ENCODE measurements around the gene INPP5D.
"Not testable (repeated sequence)": the region's sequence is repeated elsewhere in the genome, so short reads cannot be mapped to it uniquely, and the experiment has no call there.

INPP5D gene

DNA sequence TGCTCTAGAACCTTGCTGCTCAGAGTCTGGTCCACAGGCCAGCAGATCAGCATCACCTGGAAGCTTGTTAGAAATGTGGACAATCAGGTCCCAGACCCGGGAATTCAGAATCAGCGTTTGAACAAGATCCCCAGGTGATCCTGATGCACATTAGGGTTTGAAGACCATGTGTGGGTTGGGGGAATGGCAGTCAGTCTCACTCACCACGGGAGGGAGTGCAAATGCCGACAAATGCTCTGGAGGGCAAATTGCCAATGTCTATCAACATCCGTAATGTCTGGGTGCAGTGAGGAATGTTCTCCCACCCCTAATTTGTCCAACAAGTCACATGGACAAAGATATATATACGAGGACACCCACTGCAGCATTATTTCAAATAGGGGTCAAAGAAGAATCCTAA, 34.5 kb downstream of the INPP5D start:
- DNase-seq, result no peak

DNA sequence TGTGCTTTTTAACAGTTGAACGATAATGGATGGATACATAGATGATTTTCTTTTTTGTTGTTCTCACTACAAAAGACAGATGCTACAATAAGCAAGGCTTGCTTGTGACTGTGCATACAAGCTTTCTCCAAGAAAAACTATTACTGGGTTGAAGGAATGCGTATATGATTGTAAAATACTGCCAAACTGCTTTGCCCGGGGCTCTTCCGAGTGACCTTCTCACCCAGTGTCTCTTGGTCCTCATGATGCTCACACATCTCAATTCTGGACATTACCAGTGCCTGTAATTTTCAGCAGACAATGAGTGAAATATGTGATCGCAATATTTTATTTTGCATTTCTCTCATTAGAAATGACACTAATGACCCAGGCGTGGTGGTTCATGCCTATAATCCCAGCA, 35.9 kb downstream of the INPP5D start:
- DNase-seq, result no peak

DNA sequence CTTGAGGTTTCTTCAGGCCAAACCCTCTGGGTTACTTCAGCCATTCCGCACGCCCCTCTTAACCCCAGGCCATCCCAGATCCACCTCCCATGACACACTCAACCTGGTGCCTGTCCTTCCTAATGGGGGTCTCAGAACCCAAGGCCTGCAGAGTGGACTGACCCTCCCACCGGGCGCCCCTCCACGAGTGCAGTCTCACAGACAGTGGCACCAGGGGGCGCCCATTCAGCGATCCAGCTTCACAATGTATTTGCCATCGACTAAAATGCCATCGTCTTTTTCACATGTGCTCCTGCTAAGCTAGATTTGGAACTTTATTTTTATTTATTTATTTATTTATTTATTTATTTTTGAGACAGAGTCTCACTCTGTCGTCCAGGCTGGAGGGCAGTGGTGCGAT, 38.5 kb downstream of the INPP5D start:
- DNase-seq, result peak; percentile 30

DNA sequence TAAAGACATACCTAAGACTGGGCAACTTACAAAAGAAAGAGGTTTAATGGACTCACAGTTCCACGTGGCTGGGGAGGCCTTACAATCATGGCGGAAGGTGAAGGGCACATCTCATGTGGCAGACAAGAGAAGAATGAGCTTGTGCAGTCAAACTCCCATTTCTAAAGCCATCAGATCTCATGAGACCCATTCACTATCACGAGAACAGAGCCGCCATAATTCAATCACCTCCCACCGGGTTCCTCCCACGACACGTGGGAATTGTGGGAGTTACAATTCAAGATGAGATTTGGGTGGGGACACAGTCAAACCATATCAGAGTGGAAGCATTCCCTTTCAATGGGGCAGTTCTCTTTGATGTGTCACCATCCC, 39.7 kb downstream of the INPP5D start:
- DNase-seq, result not testable (repeated sequence)

DNA sequence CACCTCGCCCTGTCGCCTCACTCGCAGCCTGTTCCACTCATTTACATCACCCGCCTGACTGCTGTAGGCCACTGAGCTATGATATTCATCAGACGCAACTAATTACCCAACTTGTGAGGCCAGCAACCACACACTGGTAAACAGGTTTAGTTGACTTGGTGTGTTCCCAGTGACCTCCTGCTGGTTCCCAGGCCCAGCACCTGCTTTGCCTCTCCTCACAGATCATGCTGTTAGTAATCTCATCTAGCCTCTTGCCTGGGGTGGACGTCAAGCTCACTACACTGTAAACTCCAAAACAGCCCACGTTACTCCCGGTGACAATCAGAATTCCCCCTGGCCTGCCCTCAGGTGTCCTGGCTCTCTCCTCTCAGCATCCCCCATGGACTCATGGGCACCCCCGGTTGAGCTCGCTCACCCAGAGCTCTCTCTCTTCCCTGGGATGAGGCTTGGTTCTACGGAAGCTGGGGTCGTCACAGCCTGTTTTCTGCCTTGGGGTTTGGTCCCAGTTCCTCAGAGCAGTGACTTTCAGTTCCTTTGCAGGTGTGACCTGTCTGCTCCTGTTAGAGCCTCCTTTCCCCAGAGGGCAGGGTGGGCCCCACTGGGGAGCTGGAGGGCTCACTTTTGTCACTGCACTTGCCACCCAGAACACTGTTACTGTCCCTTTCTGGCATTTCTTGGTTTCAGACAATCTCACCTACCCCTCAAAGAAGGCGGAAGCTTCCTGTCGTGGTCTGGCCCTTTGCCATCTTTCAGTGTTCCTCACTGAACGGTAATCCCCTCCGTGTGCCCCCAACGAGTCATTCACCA, 40.3 kb downstream of the INPP5D start:
- no peak for DNase-seq

DNA sequence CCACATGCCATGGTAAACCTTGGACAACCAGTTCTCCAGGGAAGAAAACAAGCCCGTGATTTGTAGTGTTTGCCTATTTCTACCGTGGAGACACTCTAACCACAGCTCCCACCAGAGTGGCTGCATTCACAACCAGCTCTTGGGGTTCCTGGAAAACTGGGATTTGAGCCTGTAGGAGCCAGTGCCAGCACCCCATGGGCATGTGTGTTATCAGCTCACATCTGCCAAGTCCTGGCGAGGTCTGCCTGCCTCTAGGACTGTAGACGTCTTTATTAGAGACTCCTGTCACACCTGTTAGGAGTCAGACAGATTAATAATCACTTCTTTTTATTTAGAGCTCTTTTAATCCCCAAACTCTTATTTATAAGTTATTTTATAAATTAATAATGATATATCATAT, 41.0 kb downstream of the INPP5D start:
- DNase-seq, result no peak

DNA sequence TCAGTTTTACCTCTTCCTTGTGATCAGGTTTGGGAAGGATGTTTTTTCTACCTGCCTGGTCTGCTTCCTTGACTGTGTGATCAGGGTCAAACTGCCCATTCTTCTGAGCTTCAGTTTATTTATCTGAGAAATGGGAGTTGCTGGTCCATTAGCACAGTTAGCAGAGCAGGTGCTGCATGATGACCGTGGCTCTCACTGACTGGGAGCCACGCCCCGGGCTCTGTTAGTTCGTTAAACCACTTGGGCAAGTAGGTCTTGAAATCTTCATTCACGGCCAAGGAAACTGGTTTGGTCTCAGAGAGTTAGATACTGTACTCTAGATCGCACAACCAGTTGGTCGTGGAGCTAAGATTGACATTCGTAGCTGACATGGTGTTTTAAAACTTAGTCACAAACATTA, 41.7 kb downstream of the INPP5D start:
- DNase-seq, result no peak

DNA sequence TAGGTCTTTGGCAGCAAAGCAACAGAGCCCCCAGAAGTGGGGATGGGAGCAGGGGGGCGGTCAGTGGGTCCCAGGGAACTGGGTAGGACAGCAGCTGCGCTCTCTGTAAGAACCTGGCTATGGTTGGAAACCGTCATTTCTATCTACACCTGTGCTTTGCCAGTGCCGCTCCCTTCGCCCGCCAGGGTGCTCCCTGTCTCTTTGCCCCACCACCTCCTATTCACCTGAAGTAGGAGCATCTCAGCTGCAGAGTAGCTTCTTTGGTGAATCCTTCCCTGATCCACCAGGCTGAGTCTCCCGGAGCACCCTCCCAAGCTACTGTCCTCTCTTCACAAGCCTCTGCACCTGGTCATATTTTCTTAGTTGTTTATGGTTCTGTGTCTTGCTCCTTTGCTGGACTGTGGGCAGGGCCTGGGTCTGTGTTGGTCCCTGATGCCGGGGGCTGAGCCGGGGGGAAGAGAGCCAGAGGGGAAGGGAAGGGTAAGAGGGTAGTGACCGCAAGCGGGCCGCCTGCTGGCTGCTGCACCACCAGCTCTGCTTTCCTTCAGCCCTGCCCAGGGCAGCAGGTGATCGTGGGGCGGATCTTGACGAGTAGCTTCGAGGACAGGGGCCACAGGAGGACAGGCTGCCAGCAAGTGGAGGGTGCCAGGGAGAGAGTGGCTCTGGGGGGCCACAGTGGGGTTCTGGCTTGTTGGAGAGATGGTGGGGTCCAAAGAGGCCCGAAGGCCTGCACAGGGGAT, 45.2 kb downstream of the INPP5D start:
- DNase-seq, result no peak

DNA sequence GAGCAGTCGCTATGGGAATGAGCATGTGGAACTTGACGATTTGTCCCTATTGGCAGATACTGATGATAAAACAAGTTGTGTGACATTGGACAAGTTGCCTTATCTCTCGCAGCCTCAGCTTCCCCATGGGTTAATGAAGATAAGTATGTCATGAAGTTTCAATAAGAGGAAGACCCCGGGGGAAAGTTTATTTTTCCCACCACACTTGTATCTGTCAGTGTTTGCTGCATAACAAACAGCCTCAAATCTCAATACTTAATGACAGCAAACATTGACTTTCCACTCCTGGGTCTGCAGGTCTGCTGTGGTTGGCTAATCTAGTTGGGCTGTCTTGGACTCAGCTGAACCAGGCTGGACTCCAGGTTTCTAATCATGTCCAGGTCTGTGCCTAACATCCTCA, 45.8 kb downstream of the INPP5D start:
- DNase-seq, result no peak

DNA sequence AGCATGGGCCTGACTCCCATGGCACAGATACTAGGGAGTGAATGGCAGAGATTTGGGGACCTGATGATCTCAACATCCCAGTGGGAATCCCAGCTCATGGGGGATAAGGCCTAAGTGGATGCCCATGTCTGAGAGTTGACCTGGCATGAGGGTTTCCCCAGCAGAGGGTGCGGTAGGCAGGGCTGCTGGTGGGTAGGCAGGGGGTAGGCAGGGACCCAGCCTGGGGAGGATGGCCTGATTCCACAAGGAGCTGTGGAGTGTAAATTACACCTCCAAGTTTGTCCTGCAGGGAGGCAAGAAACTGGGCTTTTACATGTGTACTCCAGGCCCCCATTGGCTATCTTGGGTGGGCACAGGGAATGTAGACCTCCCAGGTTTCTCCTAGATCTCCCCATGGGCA, 46.9 kb downstream of the INPP5D start:
- no peak for DNase-seq

DNA sequence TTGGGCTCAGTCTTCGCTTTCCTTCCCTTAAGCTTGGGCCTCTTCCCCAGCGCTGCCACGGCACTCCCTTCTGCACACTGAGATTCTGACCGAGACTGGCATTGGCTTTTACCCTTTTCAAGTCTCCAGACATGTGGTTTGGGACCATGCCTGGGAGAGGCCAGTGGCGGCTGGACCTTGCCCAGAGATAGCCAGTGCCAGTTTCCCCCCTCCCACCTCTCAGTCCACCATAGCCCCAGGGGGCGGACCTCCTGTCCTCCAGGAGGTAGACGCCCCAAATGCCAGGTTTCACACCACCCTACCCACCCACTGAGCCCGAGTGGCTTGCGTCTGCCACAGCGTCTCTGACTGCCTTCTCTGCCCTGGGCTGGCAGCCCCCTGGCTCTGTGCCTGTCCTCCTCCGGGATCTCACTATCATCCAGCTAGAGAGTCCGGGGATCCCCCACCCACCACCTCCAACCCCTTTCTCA, 47.7 kb downstream of the INPP5D start:
- DNase-seq, result no peak

DNA sequence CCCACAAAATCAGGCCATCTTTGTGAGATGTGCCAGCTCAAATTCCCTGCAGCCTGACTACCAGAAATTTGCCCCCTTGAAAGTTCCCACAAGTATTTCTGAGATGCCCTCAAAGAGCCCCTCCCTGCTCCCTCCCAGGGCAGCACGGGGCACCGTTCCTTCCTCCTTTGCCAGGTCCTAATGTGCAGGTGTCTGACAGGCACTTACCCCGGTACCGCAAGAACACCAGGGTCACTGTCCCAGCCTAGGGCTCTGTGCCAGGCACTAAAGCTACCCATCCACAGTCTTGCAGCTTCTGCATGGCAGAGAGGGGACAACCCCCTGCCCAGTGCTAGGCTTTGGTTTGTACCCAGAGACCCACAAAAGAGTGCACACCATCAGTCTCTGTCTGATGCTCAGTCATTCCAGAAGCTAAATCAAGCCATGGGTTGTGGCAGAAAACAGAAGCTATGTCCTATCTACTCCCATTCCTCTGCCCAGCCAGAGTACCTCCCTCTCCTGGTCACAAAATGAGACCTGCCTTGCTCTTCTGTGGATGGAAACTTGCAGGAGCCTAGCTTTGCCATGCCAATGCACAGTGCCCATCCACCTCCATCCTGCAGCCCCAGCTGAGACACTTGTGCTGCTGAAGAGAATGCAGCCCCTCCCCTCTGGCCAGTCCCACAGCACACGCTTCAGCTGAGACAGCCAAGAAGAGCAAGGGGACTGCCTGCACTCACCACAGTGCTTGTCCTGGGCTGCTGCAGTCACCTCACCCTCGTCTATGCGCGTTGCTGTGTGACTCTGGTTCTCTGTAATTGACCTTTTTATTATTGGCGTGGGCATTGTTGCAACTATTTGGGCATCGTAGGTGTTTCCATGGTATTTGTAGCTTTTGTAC, 48.7 kb downstream of the INPP5D start:
- DNase-seq, result no peak

DNA sequence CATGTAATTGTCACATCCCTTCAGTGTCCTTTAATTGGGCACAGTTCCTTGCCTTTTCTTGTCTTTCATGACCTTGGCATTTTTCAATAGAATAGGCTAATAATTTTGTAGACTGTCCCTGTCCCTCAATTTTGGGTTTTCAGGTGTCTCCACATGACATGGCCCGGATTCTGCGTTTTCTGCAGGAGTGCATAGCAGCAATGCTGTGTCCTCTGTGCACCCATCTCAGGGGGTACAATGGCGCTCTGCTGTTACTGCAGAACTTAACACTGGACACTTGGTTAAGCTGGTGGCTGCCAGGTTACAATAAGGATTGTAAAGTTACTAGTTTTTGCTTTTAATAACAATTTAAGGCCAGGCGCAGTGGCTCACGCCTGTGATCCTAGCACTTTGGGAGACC, 51.3 kb downstream of the INPP5D start:
- no peak for DNase-seq

DNA sequence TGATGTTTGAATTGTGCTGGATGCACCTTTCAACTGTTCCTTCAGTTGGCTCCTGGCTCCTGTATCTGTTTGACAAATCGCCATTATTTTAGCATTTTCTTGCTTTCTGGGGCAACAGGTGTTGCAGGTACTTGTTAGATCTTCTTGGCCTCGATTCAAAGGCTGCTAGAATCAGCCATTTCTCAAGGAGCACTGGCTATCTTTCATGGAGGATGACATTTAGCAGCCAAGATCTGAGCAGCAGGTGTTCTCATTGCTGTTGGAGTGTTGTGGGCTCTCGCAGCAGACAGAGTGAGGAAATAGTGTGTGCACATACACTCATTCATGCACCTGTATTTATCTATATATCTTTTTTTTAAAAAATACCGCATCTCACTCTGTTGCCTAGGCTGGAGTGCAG, 52.2 kb downstream of the INPP5D start:
- no peak for DNase-seq

DNA sequence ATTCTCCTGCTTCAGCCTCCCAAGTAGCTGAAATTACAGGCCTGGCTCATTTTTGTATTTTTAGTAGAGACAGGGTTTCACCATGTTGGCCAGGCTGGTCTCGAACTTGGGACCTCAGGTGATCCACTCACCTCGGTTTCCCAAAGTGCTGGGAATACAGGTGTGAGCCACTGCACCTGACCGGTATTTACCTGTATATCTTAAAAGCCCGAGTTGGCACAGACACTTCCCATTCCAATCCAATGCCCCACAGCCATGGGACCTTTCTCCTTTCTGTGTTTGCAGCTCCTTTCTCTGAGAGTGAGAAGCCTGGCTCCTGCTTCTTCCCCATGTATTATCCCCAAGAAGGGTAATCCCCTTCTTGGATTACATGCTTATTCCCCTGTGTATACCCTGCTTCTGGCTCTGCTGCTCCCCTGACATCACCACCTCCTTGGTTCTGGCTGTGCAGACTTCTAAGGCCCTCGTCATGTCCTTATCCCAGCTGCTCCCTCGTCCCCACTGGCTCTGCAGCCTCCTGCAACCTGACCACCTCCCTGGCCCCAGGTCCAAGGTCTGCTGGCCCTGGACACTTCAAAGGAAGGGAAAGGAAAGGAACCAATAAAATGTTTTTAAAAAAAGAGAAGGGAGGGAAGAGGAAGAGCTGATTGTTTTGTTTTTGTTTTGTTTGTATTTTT, 52.8 kb downstream of the INPP5D start:
- no peak for DNase-seq

DNA sequence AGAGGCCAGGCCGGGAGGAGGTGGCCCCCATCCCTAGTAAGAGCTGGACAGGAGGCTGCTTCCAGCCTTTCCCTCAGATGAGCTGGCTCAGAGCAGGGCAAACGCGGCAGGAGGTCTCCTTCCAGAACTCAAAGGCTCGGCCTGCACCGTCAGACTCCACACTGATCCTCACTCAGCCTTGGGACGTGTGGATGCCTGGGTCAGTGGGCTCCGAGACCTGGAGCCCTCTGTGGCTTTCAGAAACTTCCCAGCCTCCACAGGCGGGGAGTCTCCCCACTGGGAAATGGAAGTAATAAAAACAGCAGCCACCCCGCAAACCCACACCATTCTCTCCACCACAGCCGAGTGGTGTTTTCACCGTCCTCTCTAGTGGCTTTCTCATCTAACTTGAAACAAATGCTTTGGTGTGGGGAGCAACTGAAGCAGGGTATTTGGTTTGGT, 54.3 kb downstream of the INPP5D start:
- DNase-seq, result no peak

DNA sequence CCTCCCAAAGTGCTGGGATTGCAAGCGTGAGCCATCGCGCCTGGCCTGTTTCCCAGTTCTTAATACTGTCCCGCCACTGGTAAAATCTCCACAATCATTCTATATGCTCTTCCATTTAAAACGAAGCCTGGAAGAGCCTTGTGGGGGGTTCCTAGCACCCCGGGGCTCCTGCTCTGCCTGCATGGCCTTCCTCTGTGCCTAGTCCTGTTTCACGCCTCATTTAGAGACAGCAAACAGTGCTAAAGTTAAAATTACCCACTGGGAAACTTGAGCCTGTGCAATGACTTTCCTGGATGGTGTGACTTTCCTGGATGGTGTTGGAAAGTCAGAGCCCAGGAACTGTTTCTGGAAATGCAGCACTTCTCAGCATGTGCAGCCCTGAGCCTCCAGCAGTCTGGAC, 55.0 kb downstream of the INPP5D start:
- DNase-seq, result no peak

DNA sequence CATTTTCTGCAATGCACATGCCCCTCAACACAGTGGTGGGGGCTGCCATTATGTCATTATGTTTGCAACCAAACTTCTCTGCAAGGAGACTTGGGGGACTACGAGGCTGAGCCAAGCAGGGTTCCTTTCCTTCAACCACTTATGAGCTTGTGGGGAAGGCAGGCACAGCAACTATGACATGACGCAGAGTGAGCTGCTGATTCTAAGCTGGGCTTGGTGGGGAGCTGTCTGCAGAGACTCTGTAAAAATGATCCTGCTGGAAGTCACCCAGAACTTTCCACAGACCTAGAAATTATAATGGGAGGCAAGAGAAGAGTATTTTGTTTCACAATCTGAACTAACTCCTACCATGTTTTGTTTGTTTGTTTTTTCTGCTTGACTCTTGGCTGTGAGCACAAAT, 55.6 kb downstream of the INPP5D start:
- no peak for DNase-seq

DNA sequence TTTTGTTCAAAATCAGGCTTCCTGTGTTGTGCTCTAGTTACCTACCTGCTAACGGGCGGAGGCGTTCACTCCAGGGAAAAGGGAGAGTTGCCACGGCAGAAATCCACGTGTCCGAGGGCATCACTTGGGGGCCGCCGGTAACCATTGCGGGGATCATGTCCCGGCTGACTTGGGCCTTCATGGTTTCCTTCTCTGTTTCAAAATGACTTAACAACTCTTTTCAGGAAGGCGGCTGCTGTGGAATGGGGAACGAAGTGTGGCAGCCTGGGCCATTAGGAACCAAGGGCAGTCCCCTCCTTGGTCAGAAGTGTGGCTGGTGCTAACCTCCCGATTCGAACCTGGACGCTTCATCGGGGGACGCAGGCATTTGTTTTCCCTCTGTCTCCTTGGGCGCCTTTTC, 56.8 kb downstream of the INPP5D start:
- no peak for DNase-seq

DNA sequence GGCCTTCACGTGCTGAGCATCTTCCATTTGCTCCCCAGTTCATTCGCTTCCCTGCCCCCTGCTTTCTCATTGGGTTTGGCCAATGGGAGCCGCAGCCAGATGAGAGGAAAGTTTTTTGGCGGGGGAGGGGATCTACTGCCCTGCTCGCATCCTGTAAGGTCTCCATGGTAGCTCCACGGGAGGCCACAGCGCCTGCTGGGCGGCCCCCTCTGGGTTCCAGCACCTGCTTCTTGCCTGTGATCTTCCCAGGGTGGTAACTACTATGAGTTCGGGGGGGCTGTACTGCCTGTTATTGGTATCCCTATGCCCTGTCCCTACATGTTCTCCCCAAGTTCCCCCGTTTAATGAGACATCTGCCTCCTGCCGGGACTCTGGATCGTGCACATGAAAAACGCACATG, 57.2 kb downstream of the INPP5D start:
- DNase-seq, result no peak

DNA sequence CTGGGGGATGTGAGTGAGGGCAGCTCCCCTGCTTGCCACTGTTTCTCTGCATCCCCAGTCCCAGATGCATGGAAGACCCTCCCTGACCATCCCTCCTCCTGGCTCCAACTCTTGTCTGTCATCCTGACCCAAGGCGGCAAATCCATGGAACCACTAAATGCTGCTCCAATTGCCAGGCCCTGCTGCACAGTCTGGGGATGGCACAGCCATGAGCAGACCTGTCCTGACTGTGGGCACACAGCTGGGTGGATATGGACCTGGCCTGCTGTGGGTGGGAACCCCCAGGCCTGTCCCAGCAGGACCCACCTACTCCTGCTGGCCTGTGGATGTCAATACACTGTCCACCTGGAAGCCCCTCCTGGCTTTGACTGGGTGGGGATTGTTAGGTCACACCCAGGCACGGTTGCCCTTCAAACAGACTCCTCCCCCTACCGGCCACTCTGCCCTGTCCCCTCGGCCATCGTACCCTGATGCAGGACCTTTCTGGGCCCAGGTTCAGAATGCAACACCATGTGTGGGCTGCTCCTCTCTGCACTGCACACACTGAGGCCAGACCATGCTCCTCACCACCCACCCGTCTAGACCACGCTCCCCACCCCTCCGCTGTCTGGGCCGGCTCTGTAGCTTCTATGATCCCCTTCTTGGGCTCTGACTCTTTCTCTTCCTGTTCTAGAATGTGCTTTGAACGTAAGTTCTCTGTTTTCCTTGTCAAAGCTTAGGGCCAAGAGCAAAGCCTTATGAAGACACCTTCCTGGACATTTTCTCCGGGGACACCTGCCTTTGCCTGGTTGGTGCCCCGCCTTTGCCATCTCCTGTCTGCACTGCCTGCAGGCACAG, 57.9 kb downstream of the INPP5D start:
- no peak for DNase-seq

DNA sequence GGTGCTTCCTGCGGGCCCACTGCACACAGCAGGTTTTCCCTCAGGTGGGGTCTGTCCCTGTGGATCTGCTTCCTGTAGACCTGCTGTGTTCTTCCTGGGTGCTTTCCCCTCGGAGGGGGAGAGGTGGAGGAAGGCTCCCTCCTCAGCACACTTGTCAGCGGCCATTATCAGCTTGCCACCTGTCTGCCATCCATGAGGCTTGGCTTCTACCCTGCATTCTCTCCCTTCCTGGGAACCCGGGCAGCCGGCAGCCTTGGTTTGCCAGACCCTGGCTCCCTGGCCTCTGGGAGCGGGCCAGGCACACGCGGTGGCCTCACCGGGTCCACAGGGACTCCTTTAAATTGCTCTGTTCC, 58.5 kb downstream of the INPP5D start:
- DNase-seq, result no peak
